Hippocampal formation (tissue), 2 donors: Measurements from ENCODE around the gene CALN1.
"Not testable (repeated sequence)": the region's sequence is repeated elsewhere in the genome, so short reads cannot be mapped to it uniquely, and the experiment has no call there.

ENCODE experiments used
- DNase-seq, 2 donors: peaks; one replicate each; lab custom pipeline; 2025; lab: John Stamatoyannopoulos, UW

The CALN1 gene

DNA sequence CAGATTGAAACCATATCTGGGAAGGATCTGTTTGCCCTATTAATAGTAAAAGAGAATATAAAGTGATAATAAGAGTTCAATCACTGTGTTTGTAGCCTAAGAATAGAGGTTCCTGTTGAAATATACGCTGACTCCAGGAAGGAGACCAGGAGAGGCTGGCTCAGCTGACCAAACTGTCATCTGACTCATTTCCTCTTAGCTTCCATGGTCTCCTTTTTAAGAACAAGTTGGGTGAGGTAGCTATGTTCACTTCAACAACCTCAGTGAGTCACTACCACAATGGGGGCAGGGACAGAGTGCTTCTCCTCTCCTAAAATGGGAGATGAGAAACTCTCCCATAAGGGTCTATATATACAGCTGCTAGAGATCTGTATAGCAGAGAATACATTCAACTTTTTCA lies 543.3 kb downstream of the CALN1 start:
- no peak for DNase-seq

DNA sequence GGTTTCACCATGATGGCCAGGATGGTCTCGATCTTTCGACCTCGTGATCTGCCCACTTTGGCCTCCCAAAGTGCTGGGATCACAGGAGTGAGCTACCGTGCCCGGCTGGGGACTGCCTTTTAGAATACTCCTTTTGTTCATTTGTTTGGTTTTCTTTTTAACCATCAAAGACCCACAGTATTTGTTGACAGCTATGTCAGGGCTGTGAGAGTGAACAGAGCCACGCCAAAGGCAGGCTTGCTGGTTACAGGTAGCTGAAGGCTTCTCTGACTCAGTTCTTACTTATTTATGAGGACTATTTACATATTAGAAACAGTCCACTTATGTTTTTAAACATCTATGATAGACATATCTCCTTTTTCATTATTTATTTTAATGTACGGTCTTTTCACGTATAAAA lies 544.5 kb downstream of the CALN1 start:
- no peak for DNase-seq

GRCh38 chr7:71865172-71865571 lies 547.0 kb downstream of the CALN1 start:
- DNase-seq: no peak

DNA sequence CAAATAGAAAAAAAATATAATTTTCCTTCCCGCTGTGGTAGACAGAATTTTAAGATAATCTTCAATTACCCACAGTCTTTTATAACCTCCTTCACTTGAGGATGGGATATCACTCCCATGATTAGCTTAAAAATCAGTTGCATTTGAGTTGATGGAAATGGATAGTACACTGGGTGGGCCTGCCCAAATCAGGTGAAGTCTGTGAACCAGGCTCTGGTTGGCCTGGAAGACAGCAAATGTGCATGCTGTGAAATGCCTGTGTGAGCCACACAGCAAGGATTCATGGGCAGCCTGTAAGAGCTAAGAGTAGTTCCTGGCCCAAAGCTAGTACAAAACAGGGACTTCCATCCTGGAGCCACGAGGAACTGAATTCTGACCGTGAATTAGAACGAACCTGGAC lies 548.0 kb downstream of the CALN1 start:
- no peak for DNase-seq

- DNase-seq: no peak
Observed at GRCh38 chr7:71860572-71860971, 551.6 kb downstream of the CALN1 start.

- DNase-seq: no peak
Observed at GRCh38 chr7:71857338-71857737, 554.8 kb downstream of the CALN1 start.

DNA sequence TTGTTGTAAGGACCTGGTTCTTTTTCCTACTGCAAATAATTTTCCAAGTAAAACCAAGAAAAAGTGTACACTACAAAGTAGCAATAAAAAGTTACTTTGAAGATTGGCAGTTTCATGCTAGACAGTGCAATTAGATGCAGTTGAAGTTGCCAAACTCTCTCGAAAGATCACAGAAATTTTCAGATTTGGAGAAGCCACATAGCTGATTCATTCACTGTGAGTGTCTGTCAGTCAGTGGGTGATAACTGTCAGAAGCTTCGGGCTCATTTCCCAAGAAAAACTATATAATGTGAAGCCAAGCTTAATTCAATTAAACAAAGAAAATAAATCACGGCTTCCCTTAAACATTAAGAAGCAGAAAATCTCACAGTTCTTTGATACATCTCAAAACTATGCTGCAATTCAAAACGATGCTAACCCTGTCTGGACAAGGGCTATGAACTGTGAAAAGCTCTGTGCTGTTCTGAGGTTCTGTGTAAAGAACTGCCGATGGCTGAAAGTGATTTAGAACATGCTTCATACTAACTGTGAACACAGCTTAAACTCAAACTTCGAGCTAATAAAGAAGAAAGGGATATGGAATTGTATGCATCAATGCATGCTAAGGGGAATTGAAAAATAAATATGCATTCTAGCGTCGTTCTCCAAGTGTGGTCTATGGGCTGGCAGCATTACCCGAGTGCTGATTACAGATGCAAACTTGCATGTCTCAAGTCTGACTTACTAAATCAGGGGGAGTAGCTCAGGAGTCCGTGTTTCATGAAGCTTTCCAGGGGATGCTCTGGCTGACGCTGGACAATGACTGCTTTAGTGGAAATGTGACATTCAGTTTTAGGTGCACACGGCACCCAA lies 557.4 kb downstream of the CALN1 start:
- DNase-seq: no peak

DNA sequence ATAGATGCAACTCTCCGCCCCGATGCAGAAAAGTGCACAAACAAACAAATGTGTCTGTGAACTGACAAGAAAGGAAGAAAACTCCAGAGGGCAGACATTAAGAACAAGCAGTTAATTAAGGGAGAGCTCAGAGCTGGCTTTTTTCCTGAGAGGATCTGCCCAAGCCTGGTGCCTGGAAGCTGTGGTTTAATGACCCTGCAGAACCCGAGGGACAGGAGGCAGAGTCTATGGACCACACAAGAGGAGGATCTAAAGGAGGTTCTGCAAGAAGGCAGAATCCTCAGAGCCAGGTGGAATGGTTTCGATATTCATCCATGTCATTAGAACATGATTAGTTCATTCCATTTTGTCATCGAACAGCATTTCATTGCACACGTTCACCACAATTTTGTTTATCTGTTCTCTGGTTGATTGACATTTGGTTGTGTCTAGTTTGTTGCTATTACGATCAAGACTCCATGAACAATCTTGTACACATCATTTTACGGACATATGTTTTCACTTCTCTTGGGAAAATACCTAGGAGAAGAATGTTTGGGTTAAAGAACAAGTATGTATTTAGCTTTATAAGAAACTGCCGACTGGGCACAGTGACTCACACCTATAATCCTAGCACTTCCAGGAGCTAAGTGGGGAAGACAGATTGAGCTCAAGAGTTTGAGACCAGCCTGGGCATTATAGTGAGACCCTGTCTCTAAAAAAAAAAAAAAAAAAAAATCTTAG lies 560.2 kb downstream of the CALN1 start:
- DNase-seq: no peak

DNA sequence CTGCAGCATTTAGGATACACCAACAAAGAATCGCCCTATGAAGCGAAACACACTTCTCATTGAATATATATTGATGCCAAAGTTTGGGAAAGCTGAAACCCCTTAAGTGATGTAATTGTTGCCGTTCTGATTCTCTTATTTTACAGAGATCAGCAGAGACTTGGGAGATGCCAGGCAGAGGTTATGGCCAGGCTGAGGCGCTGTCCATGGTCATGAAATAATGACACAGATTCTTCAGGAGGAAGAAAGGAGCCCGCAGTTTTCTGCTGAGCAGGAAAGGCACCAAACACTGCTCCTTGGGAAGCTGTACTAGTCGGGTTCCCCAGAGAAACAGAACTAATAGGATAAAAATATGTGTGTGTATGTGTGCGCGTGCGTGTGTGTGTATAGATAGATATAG lies 566.0 kb downstream of the CALN1 start:
- DNase-seq: no peak

GRCh38 chr7:71843676-71844075 lies 568.5 kb downstream of the CALN1 start:
- DNase-seq: peak in 1 of 2 donors; percentile 16

DNA sequence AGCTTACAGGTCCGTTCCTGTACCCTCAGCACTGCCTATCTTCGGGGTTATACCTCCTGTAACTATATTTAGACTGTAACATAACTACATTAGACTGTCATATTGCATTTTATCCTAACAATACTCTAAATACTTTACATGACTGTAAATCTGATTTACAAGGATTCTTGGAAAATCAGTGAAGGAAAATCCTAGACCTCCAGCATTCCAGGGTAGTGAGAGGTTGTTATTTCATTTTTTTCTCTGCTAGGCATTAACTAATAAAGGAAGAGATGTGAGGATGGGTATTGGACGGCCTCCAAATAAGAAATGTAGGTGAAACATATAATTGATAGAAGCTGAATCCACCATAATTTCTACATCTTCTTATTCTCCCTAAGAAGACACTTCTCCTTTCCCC lies 569.4 kb downstream of the CALN1 start:
- no peak for DNase-seq

DNA sequence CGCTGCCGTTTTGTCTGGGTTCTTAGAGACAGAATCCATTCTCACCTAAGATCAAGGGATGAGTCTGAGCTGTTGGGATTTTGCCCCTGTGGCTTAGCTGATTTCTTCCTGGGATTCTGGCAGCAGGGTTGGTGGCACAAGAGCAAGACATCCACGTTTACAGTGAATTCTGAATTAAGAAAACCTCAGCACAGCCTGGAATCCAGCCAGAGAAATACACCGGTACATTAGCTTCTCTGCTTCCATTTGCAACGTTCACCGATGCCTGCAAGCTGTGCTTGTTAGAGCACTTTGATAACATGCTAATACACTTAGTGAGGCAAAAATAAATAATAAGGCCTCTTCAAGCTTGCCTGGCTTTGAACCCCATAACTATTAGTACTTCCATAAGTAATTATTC lies 569.8 kb downstream of the CALN1 start:
- DNase-seq: no peak

- no peak for DNase-seq
Observed at GRCh38 chr7:71835056-71835455, 577.1 kb downstream of the CALN1 start.

DNA sequence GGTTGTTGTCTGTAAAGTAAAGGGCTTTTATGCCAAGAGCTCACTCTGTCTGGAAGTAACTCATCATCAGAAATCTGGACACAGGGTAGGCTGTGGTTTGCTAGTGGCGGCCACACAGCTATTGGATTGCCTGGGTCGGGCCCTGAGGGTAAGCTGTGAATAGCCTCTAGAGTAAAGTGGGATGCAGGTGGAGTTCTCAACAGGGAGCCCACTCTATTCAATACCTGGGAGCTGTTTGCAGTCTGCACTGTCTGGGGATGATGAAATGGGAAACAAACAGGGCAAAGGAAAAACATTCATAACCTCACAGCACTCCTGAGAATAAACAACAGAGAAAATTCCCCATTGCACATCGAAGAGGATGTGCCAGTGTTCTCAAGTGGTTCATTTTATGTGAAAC lies 582.6 kb downstream of the CALN1 start:
- DNase-seq: no peak

GRCh38 chr7:71828361-71828760 lies 583.8 kb downstream of the CALN1 start:
- no peak for DNase-seq

- DNase-seq: no peak
Observed at GRCh38 chr7:71826141-71826540, 586.0 kb downstream of the CALN1 start.

DNA sequence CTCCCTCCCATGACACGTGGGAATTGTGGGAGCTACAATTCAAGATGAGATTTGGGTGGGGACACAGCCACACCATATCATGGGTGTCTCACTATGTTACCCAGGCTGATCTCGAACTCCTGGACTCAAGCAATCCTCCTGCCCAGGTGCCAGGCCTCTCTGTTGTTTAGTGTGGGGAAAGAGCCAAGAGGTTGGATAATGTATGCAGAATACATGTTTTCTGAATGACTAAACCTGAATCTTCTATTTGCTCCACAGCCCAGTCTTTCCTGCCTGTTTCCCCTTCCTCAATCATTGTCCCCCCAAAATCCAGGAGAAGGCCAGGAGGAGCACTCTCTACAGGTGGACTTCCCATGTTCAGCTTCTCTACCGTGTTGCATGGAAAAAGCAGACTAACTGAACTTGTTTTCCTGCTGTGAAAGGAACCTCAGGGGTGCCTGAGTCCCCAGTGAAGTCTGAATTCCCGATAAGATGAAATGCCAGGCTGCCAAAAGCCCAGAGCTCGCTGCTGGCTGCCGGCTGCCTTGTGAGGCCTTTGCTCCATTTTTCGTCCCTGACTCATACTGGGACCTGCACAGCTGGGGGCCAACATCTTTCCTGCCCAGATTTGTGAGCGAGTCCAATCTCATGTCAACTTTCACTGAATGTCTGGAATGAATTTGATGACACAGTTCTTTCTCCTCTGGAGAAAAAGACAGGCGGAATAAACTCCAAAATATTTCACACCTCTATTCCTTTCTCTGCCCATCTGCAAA lies 588.0 kb downstream of the CALN1 start:
- DNase-seq: no peak

DNA sequence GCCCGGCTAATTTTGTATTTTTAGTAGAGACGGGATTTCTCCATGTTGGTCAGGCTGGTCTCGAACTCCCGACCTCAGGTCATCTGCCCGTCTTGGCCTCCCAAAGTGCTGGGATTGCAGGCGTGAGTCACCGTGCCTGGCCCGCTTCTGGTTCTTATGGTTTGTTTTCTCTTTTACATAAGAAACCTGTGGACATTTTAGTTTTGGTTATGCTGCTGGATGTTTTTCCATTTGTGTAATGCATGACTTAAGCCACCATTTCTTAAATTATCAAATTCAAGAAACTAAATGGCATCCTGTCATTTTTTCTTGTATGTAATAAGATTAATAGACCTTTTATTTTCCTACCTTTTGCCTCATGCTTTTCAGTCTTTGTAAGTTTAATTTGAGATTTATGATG lies 589.7 kb downstream of the CALN1 start:
- not testable (repeated sequence) for DNase-seq

DNA sequence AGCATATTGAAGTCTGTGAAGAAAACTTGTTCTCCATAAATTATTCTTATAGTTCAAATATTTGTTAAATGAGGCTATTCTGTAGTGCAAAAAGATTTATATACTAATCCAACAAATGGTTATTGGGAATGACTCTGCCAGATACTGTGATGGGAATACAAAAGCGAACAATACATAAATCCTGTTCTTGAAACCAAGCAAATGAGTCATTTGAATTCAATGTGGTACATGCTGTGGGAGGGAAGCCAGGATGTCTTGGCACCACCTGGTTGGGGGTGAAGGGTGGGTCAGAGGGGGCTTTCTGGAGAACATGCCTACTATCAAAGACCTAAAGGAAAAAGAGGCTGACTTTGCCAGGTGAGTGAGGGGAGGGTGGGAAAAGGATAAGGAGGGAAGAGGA lies 594.2 kb downstream of the CALN1 start:
- no peak for DNase-seq

- no peak for DNase-seq
Observed at GRCh38 chr7:71808115-71808514, 604.0 kb downstream of the CALN1 start.

GRCh38 chr7:71804256-71804655 lies 607.9 kb downstream of the CALN1 start:
- no peak for DNase-seq

GRCh38 chr7:71801976-71802375 lies 610.2 kb downstream of the CALN1 start:
- DNase-seq: no peak

GRCh38 chr7:71800321-71800720 lies 611.8 kb downstream of the CALN1 start:
- no peak for DNase-seq
